HG03565 (cell line): Measurements from ENCODE around the gene CR1L.
"Not testable (repeated sequence)": the region's sequence is repeated elsewhere in the genome, so short reads cannot be mapped to it uniquely, and the experiment has no call there.

Source experiments
- ATAC-seq: cut with Tn5 transposase; IDR thresholded peaks from one replicate; pipeline ENCODE4 v1.9.1; 2021; ENCODE audit warnings: mild to moderate bottlenecking, moderate library complexity; ENCODE audit not compliant: unreplicated experiment

CR1L gene

DNA sequence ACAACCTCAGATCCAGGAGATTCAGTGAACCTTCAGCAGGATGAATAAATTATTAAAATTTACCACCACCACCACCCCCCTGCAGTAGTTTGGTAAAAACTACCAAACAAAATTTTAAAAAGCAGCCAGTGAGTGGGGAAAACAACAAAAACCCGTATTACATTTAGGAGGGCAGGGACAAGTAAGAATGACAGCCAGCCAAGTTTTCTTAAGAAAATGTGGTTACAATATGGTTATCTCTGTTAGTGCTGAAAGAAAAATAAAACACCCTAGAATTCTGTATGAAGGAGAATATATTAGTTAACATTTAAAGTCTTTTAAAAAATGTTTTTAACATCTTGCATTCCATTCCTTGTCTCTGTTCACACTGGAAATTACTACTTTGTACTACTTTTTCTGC is 121.6 kb downstream of the CR1L start:
- ATAC-seq, result no peak

DNA sequence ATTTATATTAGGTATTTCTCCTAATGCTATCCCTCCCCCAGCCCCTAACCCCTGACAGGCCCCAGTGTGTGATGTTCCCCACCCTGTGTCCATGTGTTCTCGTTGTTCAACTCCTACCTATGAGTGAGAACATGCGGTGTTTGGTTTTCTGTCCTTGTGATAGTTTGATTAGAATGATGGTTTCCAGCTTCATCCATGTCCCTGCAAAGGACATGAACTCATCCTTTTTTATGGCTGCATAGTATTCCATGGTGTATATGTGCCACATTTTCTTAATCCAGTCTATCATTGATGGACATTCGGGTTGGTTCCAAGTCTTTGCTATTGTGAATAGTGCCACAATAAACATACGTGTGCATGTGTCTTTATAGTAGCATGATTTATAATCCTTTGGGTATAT is 125.6 kb downstream of the CR1L start:
- not testable (repeated sequence) for ATAC-seq
